Measurements from ENCODE around the gene HOXC5.

Gene HOXC5

GRCh38 chr12:53995378-53996239 lies 37.2 kb upstream of the HOXC5 start:
- DNase-seq (ENCODE audit: low spot score) = peak; percentile 63

GRCh38 chr12:53996240-53997203 lies 36.3 kb upstream of the HOXC5 start:
- peak; percentile 51 for DNase-seq (ENCODE audit: low spot score)

DNA sequence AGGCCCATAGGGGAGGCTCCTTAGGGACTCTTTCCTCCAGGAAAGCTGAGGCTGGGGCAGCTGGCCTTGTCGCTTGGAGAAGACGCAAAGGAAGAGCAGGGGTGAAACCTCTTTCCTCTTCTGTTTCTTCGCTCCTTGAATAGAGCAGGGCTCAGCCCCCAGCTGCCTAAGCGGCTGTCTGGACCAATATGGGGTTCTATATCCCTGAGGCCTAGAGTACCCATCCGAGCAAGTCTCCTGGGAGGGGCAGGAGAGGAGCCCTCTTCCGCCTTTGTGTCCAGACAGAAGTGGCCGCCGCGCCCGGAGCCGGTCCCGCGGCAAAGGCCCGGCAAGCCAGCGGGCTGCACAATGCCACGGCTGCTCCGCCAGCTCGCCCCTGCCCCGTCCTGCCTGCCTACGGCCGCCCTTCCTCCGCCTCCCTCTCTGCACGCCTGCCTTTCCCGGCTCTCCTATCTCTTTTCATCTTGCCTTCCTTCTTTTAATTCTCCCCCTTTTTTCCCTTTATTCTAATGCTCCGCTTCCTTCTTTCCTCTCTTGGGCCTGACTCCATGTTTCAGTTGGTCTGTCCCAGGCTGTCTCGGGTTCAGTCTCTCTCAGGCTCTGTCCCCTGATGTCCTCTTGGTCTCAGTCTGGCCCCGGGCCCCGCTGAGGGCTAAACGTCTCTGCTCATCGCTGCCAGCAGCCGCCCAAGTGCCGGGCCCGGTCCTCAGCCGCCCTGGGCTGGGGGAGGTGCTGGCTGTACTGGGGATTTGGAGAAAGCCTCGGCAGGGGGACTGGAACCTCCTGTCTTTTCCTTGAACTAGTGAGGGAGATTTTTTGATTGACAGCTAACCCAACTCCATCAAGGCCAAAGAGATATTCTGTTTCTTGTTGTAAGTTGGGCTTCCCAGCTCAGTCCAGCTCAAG lies 35.4 kb upstream of the HOXC5 start:
- peak; percentile 65 for DNase-seq (ENCODE audit: low spot score)

DNA sequence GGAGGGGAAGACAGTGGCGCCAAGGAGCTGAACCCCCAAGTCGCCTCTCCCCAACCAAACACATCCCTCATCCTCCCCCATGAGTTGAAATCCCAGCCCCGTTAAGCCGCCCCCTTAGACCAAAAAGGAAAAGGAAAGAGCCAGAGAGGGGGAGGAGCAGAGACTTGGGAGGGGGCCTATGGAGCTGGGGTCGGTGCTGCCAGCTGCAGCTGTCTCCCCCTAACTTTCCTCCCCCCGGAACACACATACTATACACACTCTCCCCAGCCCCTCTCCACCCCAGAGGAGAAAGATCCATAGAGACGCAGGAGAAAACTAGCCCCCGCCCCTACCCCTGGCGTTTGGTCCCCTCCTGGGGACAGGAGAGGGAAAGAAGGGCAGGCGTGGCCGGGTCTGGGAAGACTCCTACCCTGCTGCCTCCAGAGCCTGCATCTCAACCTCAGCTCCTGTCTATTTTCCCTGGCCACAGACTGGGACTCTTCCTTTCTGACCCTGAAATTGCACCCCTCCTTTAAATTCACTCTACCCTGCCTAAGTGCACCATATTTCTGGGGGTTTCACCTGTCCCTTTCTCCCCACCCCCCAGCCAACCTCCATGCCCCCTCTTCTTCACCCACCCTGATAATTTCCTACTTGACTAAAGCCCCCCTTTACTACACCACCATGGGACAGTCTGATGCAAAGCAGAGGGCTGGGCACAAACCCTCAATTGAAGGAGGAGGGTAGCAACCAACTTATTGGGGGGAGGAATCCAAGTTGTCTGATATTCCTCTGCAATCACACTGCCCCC lies 34.5 kb upstream of the HOXC5 start:
- DNase-seq (ENCODE audit: low spot score) = peak; percentile 63

DNA sequence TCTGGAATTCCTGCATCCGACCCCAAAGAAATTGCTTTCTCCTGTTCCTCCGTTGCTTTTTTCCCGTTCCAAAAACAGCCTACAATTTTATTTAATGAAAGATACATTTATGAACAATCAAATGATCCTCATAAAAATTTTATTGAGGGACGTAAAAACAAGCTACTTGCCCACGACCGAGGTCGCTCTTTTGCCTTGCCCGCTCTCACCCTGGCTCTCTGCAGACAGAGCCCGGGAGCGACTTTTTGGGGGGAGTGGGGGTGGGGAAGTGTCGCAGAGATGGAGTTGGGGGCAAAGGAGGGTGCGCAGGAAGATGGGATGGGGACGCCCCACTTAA lies 34.0 kb upstream of the HOXC5 start:
- no peak for DNase-seq (ENCODE audit: low spot score)

DNA sequence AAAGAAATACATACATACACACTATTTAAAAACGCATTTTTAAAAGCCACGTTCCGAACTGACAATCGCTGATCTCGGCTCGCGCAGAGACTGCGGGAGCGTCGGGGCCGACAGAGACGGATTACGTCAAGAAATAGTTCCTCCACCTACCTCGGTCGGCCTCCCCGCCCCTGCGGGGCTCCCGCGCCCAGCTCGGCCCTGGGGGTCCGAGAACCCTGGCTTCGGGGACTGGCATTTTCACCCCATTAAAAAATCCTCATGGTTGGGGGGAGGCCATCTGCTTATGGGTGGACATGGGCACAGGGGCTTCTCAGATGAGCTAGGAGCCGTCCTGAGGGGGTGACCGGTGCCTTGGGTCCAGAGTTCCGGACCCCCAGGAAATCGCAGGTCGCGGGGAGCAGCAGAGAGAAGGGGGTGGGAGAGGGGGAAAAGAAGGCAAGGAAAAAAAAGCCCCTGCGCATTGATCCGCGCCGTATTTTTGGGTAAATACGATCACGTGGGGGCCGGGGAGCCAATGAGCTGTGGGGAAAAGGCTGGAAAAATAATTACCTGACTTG lies 33.2 kb upstream of the HOXC5 start:
- DNase-seq (ENCODE audit: low spot score) = peak; percentile 64

GRCh38 chr12:54000116-54001114 lies 32.4 kb upstream of the HOXC5 start, which contains the start of gene HOXC9:
Gene HOXC9 (plus strand): TSS chr12:54000161. CDS start chr12:54000189, 28 bp downstream.
- DNase-seq (ENCODE audit: low spot score) = no peak

GRCh38 chr12:54001283-54002187 lies 31.3 kb upstream of the HOXC5 start:
- DNase-seq (ENCODE audit: low spot score) = no peak

GRCh38 chr12:54002278-54002914 lies 30.5 kb upstream of the HOXC5 start:
- no peak for DNase-seq (ENCODE audit: low spot score)

- DNase-seq (ENCODE audit: low spot score) = no peak
Measured at GRCh38 chr12:54002915-54003389, 29.9 kb upstream of the HOXC5 start.

DNA sequence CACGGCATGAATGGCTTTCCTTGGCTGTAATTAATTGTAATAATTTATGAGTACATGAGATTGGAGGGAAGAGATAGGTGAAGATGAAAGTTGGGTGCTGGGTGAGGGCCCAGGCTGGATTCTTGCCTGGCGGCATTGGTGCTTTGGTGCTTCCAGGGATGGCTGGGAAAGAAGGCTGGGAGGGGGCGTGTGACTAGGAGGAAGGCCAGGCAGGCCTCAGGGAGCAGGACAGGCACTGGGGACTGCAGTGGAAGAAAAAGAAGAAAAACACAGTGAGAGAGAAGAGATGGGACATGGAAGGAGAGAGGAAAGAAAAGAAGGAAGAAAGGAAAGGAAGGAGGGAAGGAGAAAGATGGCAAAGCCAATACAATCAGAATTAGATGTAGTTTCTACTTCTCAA lies 29.2 kb upstream of the HOXC5 start:
- no peak for DNase-seq (ENCODE audit: low spot score)

DNA sequence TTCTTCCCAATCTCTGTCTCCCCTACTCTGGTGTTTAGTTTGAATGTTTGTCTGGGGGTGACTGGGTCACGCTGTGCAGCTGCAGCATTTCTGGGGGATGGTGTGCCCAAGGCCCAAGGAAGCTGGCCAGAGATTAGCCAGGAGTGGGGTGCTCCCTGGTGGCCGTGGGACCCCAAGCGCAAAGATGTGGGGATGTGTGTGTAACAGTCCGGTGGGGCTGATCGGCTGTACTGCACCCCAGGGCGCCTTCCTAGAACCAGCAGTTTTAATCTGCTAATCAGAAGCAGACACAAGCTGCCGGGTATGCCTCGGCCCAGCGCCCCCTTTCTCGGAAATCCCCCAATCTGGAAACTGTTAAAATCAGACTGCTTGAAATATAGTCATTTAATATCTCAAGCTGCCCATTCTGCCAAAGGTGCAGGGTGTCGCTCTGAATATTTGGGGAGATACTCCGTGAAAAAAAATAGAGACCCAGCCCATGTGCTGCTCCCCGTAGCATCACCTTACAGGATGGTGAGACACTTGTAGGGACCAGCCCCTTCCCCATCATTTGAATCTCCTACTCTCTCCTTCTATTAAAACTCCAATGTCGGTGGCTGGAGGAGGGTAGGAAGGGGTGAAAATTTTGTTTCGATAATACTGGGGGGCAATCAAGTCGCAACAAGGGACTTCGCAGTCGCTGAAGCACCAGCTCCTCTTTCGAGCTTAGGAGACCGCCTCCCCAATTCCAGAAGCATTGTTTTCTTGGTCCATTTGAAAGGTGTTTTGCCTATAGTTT lies 28.6 kb upstream of the HOXC5 start:
- no peak for DNase-seq (ENCODE audit: low spot score)

- DNase-seq (ENCODE audit: low spot score) = no peak
Measured at GRCh38 chr12:54004841-54005530, 27.9 kb upstream of the HOXC5 start.

DNA sequence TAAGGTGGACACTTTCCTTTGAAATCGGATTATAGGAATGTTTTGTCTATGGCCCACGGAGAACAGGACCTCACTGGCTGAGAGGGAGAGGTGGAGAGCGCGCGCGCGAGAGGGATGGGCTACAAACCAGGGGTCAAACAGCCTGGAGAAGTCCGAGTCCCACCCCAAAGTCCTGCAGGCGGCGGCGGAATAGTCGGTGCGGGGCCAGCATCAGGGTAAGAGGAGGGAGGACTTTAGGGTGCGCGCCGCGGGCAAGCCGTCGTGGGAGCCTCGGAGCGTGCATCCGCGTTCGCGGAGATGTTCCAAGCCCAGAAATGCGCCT lies 27.4 kb upstream of the HOXC5 start:
- DNase-seq (ENCODE audit: low spot score) = no peak

DNA sequence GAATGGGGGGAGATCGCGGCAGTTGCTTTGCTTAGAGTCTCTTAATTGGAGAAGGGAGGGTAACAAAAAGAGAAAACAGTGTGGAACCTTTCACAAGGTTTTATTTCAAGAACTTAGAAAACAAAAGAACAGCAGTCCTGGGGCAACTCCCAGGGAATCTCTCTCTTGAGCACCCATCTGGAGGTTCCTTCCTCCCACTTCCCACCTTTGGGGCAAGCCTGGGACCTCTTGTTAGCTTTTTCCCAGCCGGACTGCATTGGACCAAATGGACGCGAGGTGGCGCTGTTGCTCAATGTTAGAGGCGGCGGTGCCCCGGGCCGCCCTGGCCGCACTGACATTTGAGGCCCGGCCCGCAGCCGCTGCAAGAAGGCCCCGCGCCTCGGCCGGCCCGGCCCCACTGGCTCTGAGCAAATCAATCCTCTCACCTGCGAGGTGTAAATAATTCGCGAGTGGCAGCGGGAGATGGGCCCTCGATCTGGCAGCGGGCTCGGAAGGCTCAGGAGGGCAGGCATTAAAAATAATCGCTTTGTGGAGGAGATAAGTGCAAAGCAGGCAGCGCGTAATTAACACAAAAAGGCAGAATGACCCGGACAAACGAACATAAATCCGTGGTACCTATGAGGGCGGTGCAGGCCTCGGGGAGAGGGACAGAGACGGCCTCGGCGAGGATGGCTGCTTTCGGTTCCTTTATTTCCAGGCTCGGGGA lies 26.8 kb upstream of the HOXC5 start:
- peak; percentile 91 for DNase-seq (ENCODE audit: low spot score)

Data from cerebellar cortex (tissue), 1 donor.